AG10803 (cell line): ENCODE results near the gene AGAP1.

Experiments
- DNase-seq: peaks from one replicate; pipeline ENCODE4 v3.0.0; 2010; ENCODE audit warnings: low read depth
- H3K4me3 ChIP-seq: 2 replicates; pipeline ENCODE4 v1.5.1; 2011; ENCODE audit warnings: mild to moderate bottlenecking, low read length, control low read depth
- TF ChIP-seq, protein P1 (sequence below): conservative IDR thresholded peaks from 2 replicates; pipeline ENCODE4 v1.5.1; 2011; ENCODE audit warnings: mild to moderate bottlenecking, low read length, control low read depth, inconsistent platforms

AGAP1 gene

GRCh38 chr2:235570966-235571692, 77.3 kb downstream of the AGAP1 start:
- H3K4me3 ChIP-seq, result no peak overlapping the region
- TF ChIP-seq, protein P1, sequence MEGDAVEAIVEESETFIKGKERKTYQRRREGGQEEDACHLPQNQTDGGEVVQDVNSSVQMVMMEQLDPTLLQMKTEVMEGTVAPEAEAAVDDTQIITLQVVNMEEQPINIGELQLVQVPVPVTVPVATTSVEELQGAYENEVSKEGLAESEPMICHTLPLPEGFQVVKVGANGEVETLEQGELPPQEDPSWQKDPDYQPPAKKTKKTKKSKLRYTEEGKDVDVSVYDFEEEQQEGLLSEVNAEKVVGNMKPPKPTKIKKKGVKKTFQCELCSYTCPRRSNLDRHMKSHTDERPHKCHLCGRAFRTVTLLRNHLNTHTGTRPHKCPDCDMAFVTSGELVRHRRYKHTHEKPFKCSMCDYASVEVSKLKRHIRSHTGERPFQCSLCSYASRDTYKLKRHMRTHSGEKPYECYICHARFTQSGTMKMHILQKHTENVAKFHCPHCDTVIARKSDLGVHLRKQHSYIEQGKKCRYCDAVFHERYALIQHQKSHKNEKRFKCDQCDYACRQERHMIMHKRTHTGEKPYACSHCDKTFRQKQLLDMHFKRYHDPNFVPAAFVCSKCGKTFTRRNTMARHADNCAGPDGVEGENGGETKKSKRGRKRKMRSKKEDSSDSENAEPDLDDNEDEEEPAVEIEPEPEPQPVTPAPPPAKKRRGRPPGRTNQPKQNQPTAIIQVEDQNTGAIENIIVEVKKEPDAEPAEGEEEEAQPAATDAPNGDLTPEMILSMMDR, result no peak
- no peak for DNase-seq

DNA sequence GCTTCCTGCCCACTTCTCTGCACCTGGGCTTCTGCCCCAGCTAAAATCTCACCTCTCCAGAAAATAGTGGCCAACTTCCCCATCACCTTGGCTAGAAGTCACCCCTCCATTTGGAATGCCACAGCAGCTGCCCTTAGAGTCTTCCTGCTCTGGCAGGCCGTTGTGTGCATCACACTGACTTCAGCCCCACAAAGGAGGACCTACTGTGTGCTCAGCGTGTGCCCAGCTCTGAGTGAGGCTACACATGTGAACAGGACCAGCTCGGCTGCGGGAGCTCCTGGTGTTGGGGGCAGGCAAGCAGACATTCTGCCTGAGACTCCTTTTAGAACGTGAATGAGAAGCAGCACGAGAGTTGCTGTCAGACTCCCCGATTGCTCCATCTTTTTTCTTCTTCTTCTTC, 78.7 kb downstream of the AGAP1 start:
- H3K4me3 ChIP-seq, result no peak overlapping the region
- no peak for DNase-seq
- TF ChIP-seq, protein P1, result no peak

- TF ChIP-seq, protein P1, result no peak
- H3K4me3 ChIP-seq, result no peak overlapping the region
- DNase-seq, result no peak
These were observed 79.7 kb downstream of the AGAP1 start for GRCh38 chr2:235573331-235574221.

DNA sequence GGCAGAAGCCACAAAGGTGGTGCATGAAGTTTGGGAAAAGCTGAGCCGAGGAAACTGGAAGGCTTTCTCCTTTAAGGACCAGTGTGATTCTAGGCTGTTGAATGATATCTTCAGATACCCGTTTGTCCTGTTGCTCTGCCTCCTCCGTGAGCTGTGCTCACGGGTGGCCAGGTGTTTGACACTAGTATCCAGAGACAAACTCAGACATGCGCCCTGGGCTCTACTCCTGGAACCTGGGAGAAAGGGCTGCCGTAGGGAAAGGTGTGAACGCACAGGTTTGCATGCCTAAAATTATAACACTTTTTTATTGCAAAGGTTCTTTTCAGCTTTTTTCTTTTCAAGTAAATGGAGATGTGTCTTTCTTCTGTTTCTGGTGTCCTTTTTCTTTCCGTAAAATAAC, 81.6 kb downstream of the AGAP1 start:
- TF ChIP-seq, protein P1, result no peak
- no peak for DNase-seq
- H3K4me3 ChIP-seq, result no peak overlapping the region

DNA sequence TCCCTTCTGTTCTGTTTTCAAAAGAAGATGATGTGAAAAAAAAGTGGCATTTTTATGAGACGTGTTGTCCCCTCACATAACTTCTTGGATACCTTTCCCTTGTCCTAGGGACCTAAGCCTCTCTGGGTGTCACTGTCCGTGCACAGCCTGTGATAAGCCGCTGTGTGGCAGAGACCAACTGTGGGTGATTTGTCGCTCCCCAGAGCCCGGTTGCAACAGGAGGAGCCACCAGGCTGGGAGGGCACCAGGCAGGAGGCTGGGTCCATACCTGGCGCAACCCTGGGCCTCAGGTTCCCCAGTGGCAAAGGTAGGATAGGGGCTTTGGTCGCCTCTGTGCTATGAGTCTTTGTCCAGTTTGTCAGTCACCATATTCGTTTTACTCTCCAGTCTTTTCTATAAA, 82.1 kb downstream of the AGAP1 start:
- H3K4me3 ChIP-seq, result no peak overlapping the region
- TF ChIP-seq, protein P1, result no peak
- no peak for DNase-seq

GRCh38 chr2:235576337-235576910, 82.6 kb downstream of the AGAP1 start:
- no peak overlapping the region for H3K4me3 ChIP-seq
- TF ChIP-seq, protein P1, result no peak
- DNase-seq, result no peak
